Neural crest cell (in vitro differentiated cells): ENCODE measurements around the gene NAGA. TPM values are rescaled to one million over a fixed set of nuclear protein-coding genes. Genes with fewer than 3 reads are reported as not detected.

Experiments used
- DNase-seq: peaks from one replicate; pipeline ENCODE4 v3.0.0; 2021; ENCODE audit warnings: low read depth, mixed read lengths, low spot score
- H3K27ac Mint-ChIP-seq: one replicate; pipeline ENCODE4 v1.8.0; 2021; ENCODE audit warnings: mild to moderate bottlenecking, mixed read lengths; ENCODE audit not compliant: unreplicated experiment
- H3K27me3 Mint-ChIP-seq: 2 replicates; pipeline ENCODE4 v1.8.0; 2021; ENCODE audit warnings: low read depth, mild to moderate bottlenecking, mixed read lengths
- H3K36me3 Mint-ChIP-seq: 2 replicates; pipeline ENCODE4 v1.8.0; 2021; ENCODE audit warnings: low read depth, mild to moderate bottlenecking, mixed read lengths
- H3K4me1 Mint-ChIP-seq: 2 replicates; pipeline ENCODE4 v1.8.0; 2021; ENCODE audit warnings: mixed read lengths
- H3K4me3 Mint-ChIP-seq: one replicate; pipeline ENCODE4 v1.8.0; 2021; ENCODE audit warnings: mild to moderate bottlenecking, mixed read lengths
- H3K9me3 Mint-ChIP-seq: 2 replicates; pipeline ENCODE4 v1.8.0; 2021; ENCODE audit warnings: mixed read lengths
- CTCF ChIP-seq: fragments of 200-600 bp; sonication (generic); conservative IDR thresholded peaks from 2 replicates; pipeline ENCODE4 v1.5.0; 2021; ENCODE audit warnings: antibody characterized with exemption, mild to moderate bottlenecking
- total RNA-seq: library from RNA; stranded (reverse); gene quantifications from 2 replicates; pipeline ENCODE4 v1.2.1, GENCODE V29; 2021

Gene NAGA
- total RNA-seq, 1 donor from 2014 or later = 21.4 TPM

GRCh38 chr22:42078469-42079318 is 8.1 kb upstream of the NAGA start:
- no peaks in the 10 kb centered on the region for H3K9me3 Mint-ChIP-seq
- DNase-seq = no peak
- no peak for TF ChIP-seq CTCF
- H3K36me3 Mint-ChIP-seq = peaks cover 5% of the 10 kb centered on the region
- H3K4me3 Mint-ChIP-seq = peak overlapping the region; percentile 92
- peaks cover 38% of the 10 kb centered on the region for H3K4me1 Mint-ChIP-seq
- no peaks in the 10 kb centered on the region for H3K27me3 Mint-ChIP-seq
- peak overlapping the region; percentile 96 for H3K27ac Mint-ChIP-seq

- Mint-ChIP-seq H3K9me3 (no peaks in the 10 kb centered on the region), H3K36me3 (peaks cover 3% of the 10 kb centered on the region), H3K4me1 (peaks cover 38% of the 10 kb centered on the region), H3K27ac (no peak overlapping the region), H3K27me3 (no peaks in the 10 kb centered on the region), H3K4me3 (no peak overlapping the region)
- DNase-seq = no peak
- TF ChIP-seq CTCF = no peak
Observed at GRCh38 chr22:42077486-42078125, 7.0 kb upstream of the NAGA start.

GRCh38 chr22:42076764-42077485 is 6.3 kb upstream of the NAGA start:
- Mint-ChIP-seq H3K36me3 (no peaks in the 10 kb centered on the region), H3K9me3 (no peaks in the 10 kb centered on the region), H3K27me3 (no peaks in the 10 kb centered on the region), H3K4me3 (peak overlapping the region; percentile 19), H3K27ac (no peak overlapping the region), H3K4me1 (peaks cover 36% of the 10 kb centered on the region)
- no peak for DNase-seq
- no peak for TF ChIP-seq CTCF

- TF ChIP-seq CTCF = no peak
- Mint-ChIP-seq H3K27ac (no peak overlapping the region), H3K27me3 (no peaks in the 10 kb centered on the region), H3K4me1 (peaks cover 35% of the 10 kb centered on the region), H3K9me3 (no peaks in the 10 kb centered on the region), H3K36me3 (no peaks in the 10 kb centered on the region), H3K4me3 (peak overlapping the region; percentile 64)
- DNase-seq = no peak
Observed at GRCh38 chr22:42074846-42075676, 4.4 kb upstream of the NAGA start.
